Psoas muscle (tissue), 8 donors: Measurements from ENCODE around the gene CAMSAP2. TPM values are rescaled to one million over a fixed set of nuclear protein-coding genes. Genes with fewer than 3 reads are reported as not detected.

Source experiments
- ATAC-seq, 4 donors: fragments of 200-7000 bp; cut with Tn5 transposase; one replicate each; pipeline ENCODE4 v1.9.1; 2020; ENCODE audit warnings: moderate library complexity in 3 of 4, mild to moderate bottlenecking in 2 of 4
- DNase-seq, 2 donors: peaks; one replicate each; pipeline ENCODE4 v3.0.0-alpha.2; 2020
- H3K27ac ChIP-seq: fragments of 200-600 bp; one replicate; pipeline ENCODE4 v1.8.0; 2022
- H3K27me3 ChIP-seq, 3 donors: fragments of 200-600 bp in 1 of 3; one replicate each; pipeline versions ENCODE4 v1.6.1 to v1.8.0; 2013 to 2022; ENCODE audit warnings: low read length in 2 of 3, mild to moderate bottlenecking in 2 of 3, moderate library complexity in 1 of 3; ENCODE audit not compliant: insufficient read depth in 3 of 3
- H3K36me3 ChIP-seq, 2 donors: fragments of 200-600 bp in 1 of 2; one replicate each; pipeline versions ENCODE4 v1.6.1 to v1.8.0; 2013 to 2022; ENCODE audit warnings: low read depth in 1 of 2, mild to moderate bottlenecking in 1 of 2, moderate library complexity in 1 of 2; ENCODE audit not compliant: insufficient read depth in 1 of 2
- H3K4me1 ChIP-seq: fragments of 200-600 bp; one replicate; pipeline ENCODE4 v1.8.0; 2022
- H3K4me3 ChIP-seq: fragments of 200-600 bp; one replicate; pipeline ENCODE4 v1.8.0; 2022; ENCODE audit warnings: mild to moderate bottlenecking
- H3K9me3 ChIP-seq: fragments of 200-600 bp; one replicate; pipeline ENCODE4 v1.8.0; 2022
- CTCF ChIP-seq: fragments of 200-600 bp; IDR thresholded peaks from one replicate; pipeline ENCODE4 v1.8.0; 2022; ENCODE audit warnings: antibody characterized with exemption
- WGBS, 3 donors: extraction: QIAGEN DNeasy Blood & Tissue Kit; methylation state at CpG; one replicate each; pipeline versions ENCODE4 v1.1.6 to v1.1.7; 2013; 5-methylcytosine and 5-hydroxymethylcytosine counted together
- intact Hi-C, 2 donors: fragments of 100-400 bp; cut with DNase I; formaldehyde crosslinking; loops; one replicate each; pipeline versions ENCODE4 v1.11.0 to v1.14.2; 2022
- polyA plus RNA-seq, 3 donors: library from polyadenylated mRNA; stranded (reverse); fragments of 200-250 nt; gene quantifications; one replicate each; pipeline ENCODE4 v1.2.3, GENCODE V29; 2013
- total RNA-seq, 4 donors: library from RNA; stranded (reverse); fragmentation: NEBNext Ultra II Directional in 2 of 4; extraction: Animal tissue kit (Norgen Biotek cat#: 25700) in 2 of 4; gene quantifications; one replicate each; pipeline versions ENCODE4 v1.2.1 to v1.2.4, GENCODE V29; 2021 to 2023
- donor health status: healthy with polysubstance abuse.
- donor health status: DM: no; HTN: no; CAD: no; lungs with moderate emphysema.
- donor health status: Bipolar disorder and iron deficiency.
- donor health status: healthy.
- donor health status: DM: yes; HTN: yes; CAD: no.
- donor health status: DM: no; HTN: no; CAD: no.
- donor health status: DM: no; HTN: no; CAD: no.
- donor health status: DM: yes; HTN: yes; CAD: no.

The CAMSAP2 gene
- total and polyA plus RNA-seq, 7 donors = 4.8 to 70.8 (median 37.0) TPM

GRCh38 chr1:200891774-200892157 is 153.1 kb downstream of the CAMSAP2 start:
- Histone ChIP-seq H3K27me3 (peaks cover 0 to 32% (median 19%) of the 10 kb centered on the region in 3 donors), H3K27ac (no peak overlapping the region), H3K9me3 (no peaks in the 10 kb centered on the region), H3K4me3 (peak overlapping the region; percentile 58), H3K36me3 (no peaks in the 10 kb centered on the region), H3K4me1 (peaks cover 11% of the 10 kb centered on the region)
- TF ChIP-seq CTCF = no peak
- no peak for DNase-seq
- WGBS, 3 donors = 19 to 30% (median 29%) methylated on average over 8 of the region's 8 CpGs
- intact Hi-C loops = loop anchor here in 1 of 2 donors (10.0 kb wide), 1 partner anchor 153 kb away; no protein-coding TSS in a partner anchor
- no peak for ATAC-seq

GRCh38 chr1:200892546-200892945 is 153.9 kb downstream of the CAMSAP2 start:
- H3K4me3 ChIP-seq = no peak overlapping the region
- H3K27ac ChIP-seq = no peak overlapping the region
- DNase-seq = no peak
- ATAC-seq = no peak
- no peaks in the 10 kb centered on the region for H3K36me3 ChIP-seq
- intact Hi-C loops = loop anchor here in 1 of 2 donors (10.0 kb wide), 1 partner anchor 152 kb away; no protein-coding TSS in a partner anchor
- peaks cover 0 to 32% (median 19%) of the 10 kb centered on the region in 3 donors for H3K27me3 ChIP-seq
- 56 to 69% (median 65%) methylated on average over 4 of the region's 4 CpGs for WGBS, 3 donors
- H3K4me1 ChIP-seq = peaks cover 11% of the 10 kb centered on the region
- no peaks in the 10 kb centered on the region for H3K9me3 ChIP-seq
- no peak for TF ChIP-seq CTCF

GRCh38 chr1:200892958-200893357 is 154.3 kb downstream of the CAMSAP2 start:
- Histone ChIP-seq H3K27me3 (peaks cover 0 to 32% (median 19%) of the 10 kb centered on the region in 3 donors), H3K4me3 (no peak overlapping the region), H3K9me3 (no peaks in the 10 kb centered on the region), H3K36me3 (no peaks in the 10 kb centered on the region), H3K4me1 (peaks cover 11% of the 10 kb centered on the region), H3K27ac (no peak overlapping the region)
- intact Hi-C loops = loop anchor here in 1 of 2 donors (10.0 kb wide), 1 partner anchor 152 kb away; no protein-coding TSS in a partner anchor
- ATAC-seq (no peak), DNase-seq (no peak)
- no peak for TF ChIP-seq CTCF

- TF ChIP-seq CTCF = no peak
- WGBS, 3 donors = 84 to 88% (median 85%) methylated on average over 6 of the region's 6 CpGs
These were observed 154.8 kb downstream of the CAMSAP2 start for GRCh38 chr1:200893411-200893901.

More at GRCh38 chr1:200893411-200893901, 154.8 kb downstream of the CAMSAP2 start:
- H3K27ac ChIP-seq = no peak overlapping the region
- no peak for ATAC-seq
- no peaks in the 10 kb centered on the region for H3K36me3 ChIP-seq
- H3K4me3 ChIP-seq = no peak overlapping the region
- peaks cover 11% of the 10 kb centered on the region for H3K4me1 ChIP-seq
- DNase-seq = no peak
- H3K9me3 ChIP-seq = no peaks in the 10 kb centered on the region
- H3K27me3 ChIP-seq = peaks cover 0 to 32% (median 19%) of the 10 kb centered on the region in 3 donors
- intact Hi-C loops = loop anchor here in 1 of 2 donors (10.0 kb wide), 1 partner anchor 151 kb away; no protein-coding TSS in a partner anchor
